ENCODE data around the gene PDE6D.

PDE6D gene

DNA sequence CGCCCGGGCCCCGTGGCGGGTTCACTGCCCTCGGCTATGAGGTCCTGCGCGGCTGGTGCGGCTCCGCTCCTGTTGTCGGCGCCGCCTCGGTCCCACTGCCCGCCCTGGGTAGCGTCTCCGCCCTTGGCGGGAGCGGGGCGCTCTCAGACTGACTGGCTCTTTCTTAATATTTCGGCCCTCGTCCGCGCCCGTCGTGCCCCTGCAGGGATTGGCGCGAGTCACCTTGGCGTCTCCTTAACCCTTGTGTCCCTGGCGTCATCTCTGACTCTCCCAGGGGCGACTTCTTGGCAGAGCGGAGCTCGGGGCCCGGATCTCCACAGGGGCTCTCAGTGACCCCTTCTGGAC lies 71.5 kb downstream of the PDE6D start:
- H3K14ac ChIP-seq (ENCODE audit: low read length): peak overlapping the region; percentile 87
- no peaks in the 10 kb centered on the region for H3K27me3 ChIP-seq (ENCODE audit: control insufficient read depth in 3 of 3, insufficient read depth in 3 of 3, low read depth in 1 of 3, low read length in 3 of 3)
- H3K79me1 ChIP-seq (ENCODE audit: low read depth, low read length): peaks cover 1% of the 10 kb centered on the region
- H3K9me3 ChIP-seq (replicated peaks in 1 of 2; ENCODE audit: control insufficient read depth in 2 of 2, insufficient read depth in 1 of 2, low read depth in 1 of 2, low read length in 2 of 2): peaks cover 0 to 11% of the 10 kb centered on the region in 2 donors
- peak overlapping the region; percentile 82 to 96 for H3K4me3 ChIP-seq (ENCODE audit: low read length in 2 of 2)
- H3K4ac ChIP-seq (ENCODE audit: low read length): no peak overlapping the region
- H3K36me3 ChIP-seq (replicated peaks in 1 of 2; ENCODE audit: control insufficient read depth in 2 of 2, insufficient read depth in 2 of 2, low read length in 2 of 2): peaks cover 22 to 42% of the 10 kb centered on the region in 2 donors
- no peak overlapping the region for H2BK120ac ChIP-seq (ENCODE audit: low read depth, low read length)
- no peak overlapping the region for H4K91ac ChIP-seq (ENCODE audit: low read depth, low read length, poor library complexity)
- H3K27ac ChIP-seq (replicated peaks; ENCODE audit: low read length): peak overlapping the region; percentile 71
- H2BK12ac ChIP-seq (ENCODE audit: low read length): no peak overlapping the region
- peak overlapping the region; percentile 93 for H2BK5ac ChIP-seq (ENCODE audit: low read length)
- peak overlapping the region; percentile 97 for H2AK5ac ChIP-seq (ENCODE audit: low read depth, low read length)
- peak overlapping the region; percentile 89 for H3K4me2 ChIP-seq (ENCODE audit: insufficient read depth, low read length, poor library complexity, severe bottlenecking)
- H3K4me1 ChIP-seq (ENCODE audit: control insufficient read depth in 2 of 2, insufficient read depth in 1 of 2, low read depth in 1 of 2, low read length in 2 of 2): peaks cover 24% of the 10 kb centered on the region in 2 donors
- DNase-seq (ENCODE audit: low spot score): no peak
- WGBS, 2 donors (ENCODE audit: extremely low coverage in 2 of 2, insufficient read length in 2 of 2, insufficient replicate concordance in 1 of 2): no CpG with 5 or more reads among the region's 33 CpGs
- no peak overlapping the region for H2AFZ ChIP-seq (ENCODE audit: low read length)
- no peak overlapping the region for H2BK15ac ChIP-seq (ENCODE audit: low read length)
- peak overlapping the region; percentile 83 for H3K23ac ChIP-seq (ENCODE audit: low read depth, low read length, poor library complexity)
- peak overlapping the region; percentile 100 for H3K18ac ChIP-seq (ENCODE audit: low read length)
- peak overlapping the region; percentile 99 for H3K9ac ChIP-seq (ENCODE audit: low read depth, low read length, poor library complexity)
- H4K8ac ChIP-seq (ENCODE audit: low read depth, low read length): no peak overlapping the region

DNA sequence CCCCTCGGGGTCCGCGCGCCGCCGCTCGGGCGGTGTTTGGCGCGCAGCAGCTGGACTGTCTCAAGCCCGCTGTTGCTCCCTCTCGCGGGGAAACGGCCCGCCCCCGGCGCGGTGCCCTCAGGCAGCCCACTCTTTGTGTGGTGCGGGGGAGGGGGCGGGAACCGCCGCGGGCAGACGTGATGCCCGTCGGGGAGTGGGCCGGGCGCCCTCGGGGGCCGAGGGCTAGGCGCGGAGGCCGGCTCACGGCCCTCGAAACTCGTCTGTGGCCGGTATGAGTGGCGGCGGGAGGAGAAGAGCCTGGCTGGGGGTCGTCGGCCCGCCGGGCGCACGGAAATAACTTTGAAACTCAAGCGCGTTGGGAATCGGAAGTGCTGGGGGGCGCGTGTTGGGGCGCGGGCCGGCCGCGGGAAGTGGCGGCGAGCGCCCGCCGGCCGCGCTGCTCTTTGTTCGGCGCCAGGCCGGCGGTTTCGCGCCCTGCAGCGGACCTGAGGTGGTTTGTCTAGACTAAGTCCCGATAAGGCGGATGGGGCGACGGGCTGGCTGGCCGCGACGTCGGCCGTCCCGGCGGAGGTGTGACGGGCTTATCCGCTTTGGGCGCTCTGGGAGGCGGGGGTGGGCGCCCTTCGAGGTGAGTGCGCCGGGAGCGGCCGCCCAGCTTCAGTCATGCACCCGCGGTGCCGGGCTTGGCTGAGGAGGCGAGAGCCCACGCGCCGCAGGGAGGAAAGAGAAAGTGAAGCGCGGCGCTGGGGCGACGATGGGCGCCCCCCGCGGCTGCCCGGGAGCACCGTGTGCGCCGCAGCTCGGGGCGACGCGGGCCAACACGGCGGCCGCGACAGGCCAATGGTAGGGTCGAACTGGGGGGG lies 72.1 kb downstream of the PDE6D start:
- Histone ChIP-seq H2AFZ (ENCODE audit: low read length) (no peak overlapping the region), H3K9ac (ENCODE audit: low read depth, low read length, poor library complexity) (peak overlapping the region; percentile 99), H3K18ac (ENCODE audit: low read length) (peak overlapping the region; percentile 100), H3K27me3 (ENCODE audit: control insufficient read depth in 3 of 3, insufficient read depth in 3 of 3, low read depth in 1 of 3, low read length in 3 of 3) (peaks cover 0 to 2% (median 0%) of the 10 kb centered on the region in 3 experiments), H2BK15ac (ENCODE audit: low read length) (peak overlapping the region; percentile 17), H3K4me2 (ENCODE audit: insufficient read depth, low read length, poor library complexity, severe bottlenecking) (peak overlapping the region; percentile 89), H4K8ac (ENCODE audit: low read depth, low read length) (no peak overlapping the region), H3K4me3 (ENCODE audit: low read length in 2 of 2) (peak overlapping the region; percentile 82 to 96), H3K23ac (ENCODE audit: low read depth, low read length, poor library complexity) (peak overlapping the region; percentile 83), H4K91ac (ENCODE audit: low read depth, low read length, poor library complexity) (peak overlapping the region; percentile 85), H3K14ac (ENCODE audit: low read length) (peak overlapping the region; percentile 100), H2BK5ac (ENCODE audit: low read length) (peak overlapping the region; percentile 93), H3K27ac (replicated peaks; ENCODE audit: low read length) (peak overlapping the region; percentile 71), H3K36me3 (replicated peaks in 1 of 2; ENCODE audit: control insufficient read depth in 2 of 2, insufficient read depth in 2 of 2, low read length in 2 of 2) (peaks cover 22 to 39% of the 10 kb centered on the region in 2 donors), H2BK120ac (ENCODE audit: low read depth, low read length) (peak overlapping the region; percentile 61), H3K9me3 (replicated peaks in 1 of 2; ENCODE audit: control insufficient read depth in 2 of 2, insufficient read depth in 1 of 2, low read depth in 1 of 2, low read length in 2 of 2) (peaks cover under 1 to 11% of the 10 kb centered on the region in 2 donors), H2BK12ac (ENCODE audit: low read length) (no peak overlapping the region), H3K79me1 (ENCODE audit: low read depth, low read length) (peaks cover 1% of the 10 kb centered on the region), H3K4me1 (ENCODE audit: control insufficient read depth in 2 of 2, insufficient read depth in 1 of 2, low read depth in 1 of 2, low read length in 2 of 2) (peaks cover 24% of the 10 kb centered on the region in 2 donors), H3K4ac (ENCODE audit: low read length) (peak overlapping the region; percentile 98), H2AK5ac (ENCODE audit: low read depth, low read length) (peak overlapping the region; percentile 97)
- DNase-seq (ENCODE audit: low spot score): no peak
- no CpG with 5 or more reads among the region's 118 CpGs for WGBS, 2 donors (ENCODE audit: extremely low coverage in 2 of 2, insufficient read length in 2 of 2, insufficient replicate concordance in 1 of 2)

DNA sequence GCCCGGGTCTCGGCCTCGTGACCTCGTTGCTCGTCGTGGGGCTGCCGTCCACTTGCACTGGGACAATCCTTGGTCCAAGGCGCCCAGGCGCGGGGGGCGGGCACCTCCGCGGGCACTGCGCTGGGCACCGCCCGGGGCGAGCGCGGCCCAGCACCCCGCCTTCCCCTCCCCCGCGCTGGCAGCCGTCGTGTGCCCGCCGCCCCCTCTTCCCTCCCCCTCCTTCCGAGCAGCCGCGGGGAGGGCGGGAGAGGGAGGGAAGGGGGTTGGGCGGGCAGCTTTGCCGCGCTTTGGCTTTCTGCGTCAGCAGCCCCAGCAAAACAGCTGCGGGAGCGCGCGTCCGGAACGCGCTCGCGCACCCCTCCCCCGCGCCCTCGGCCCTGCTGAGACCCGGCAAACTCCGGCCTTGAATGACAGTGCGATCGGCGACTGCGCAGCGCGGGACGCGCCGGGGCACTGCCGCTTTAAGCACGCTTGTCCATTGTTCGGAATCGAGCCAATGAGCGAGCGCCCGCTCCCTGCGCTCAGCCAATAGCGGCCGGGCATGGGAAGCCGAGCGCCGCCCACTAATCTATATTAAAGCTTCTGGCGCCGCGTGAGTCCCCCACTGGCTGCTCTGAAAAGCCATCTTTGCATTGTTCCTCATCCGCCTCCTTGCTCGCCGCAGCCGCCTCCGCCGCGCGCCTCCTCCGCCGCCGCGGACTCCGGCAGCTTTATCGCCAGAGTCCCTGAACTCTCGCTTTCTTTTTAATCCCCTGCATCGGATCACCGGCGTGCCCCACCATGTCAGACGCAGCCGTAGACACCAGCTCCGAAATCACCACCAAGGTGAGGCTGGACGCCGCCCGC lies 72.9 kb downstream of the PDE6D start, which contains the start of gene PTMA:
Gene PTMA, plus strand, starts transcription at position 599 of the 846 bp plus-strand sequence. Its CDS starts 182 bp downstream, at position 781.
- H3K79me1 ChIP-seq (ENCODE audit: low read depth, low read length): peaks cover 1% of the 10 kb centered on the region
- H2BK5ac ChIP-seq (ENCODE audit: low read length): peak within 1 kb of the TSS; percentile 100
- peak; percentile 99 for DNase-seq (ENCODE audit: low spot score)
- peaks cover 21 to 24% of the 10 kb centered on the region in 2 donors for H3K4me1 ChIP-seq (ENCODE audit: control insufficient read depth in 2 of 2, insufficient read depth in 1 of 2, low read depth in 1 of 2, low read length in 2 of 2)
- peak within 1 kb of the TSS; percentile 80 for H2AFZ ChIP-seq (ENCODE audit: low read length)
- peak within 1 kb of the TSS; percentile 100 for H2AK5ac ChIP-seq (ENCODE audit: low read depth, low read length)
- H3K27ac ChIP-seq (replicated peaks; ENCODE audit: low read length): peak within 1 kb of the TSS; percentile 79
- H4K91ac ChIP-seq (ENCODE audit: low read depth, low read length, poor library complexity): peak within 1 kb of the TSS; percentile 100
- H2BK120ac ChIP-seq (ENCODE audit: low read depth, low read length): peak within 1 kb of the TSS; percentile 100
- peak within 1 kb of the TSS; percentile 82 to 96 for H3K4me3 ChIP-seq (ENCODE audit: low read length in 2 of 2)
- peaks cover 17 to 31% of the 10 kb centered on the region in 2 donors for H3K36me3 ChIP-seq (replicated peaks in 1 of 2; ENCODE audit: control insufficient read depth in 2 of 2, insufficient read depth in 2 of 2, low read length in 2 of 2)
- H3K9me3 ChIP-seq (replicated peaks in 1 of 2; ENCODE audit: control insufficient read depth in 2 of 2, insufficient read depth in 1 of 2, low read depth in 1 of 2, low read length in 2 of 2): peaks cover 2 to 11% of the 10 kb centered on the region in 2 donors
- peak within 1 kb of the TSS; percentile 100 for H3K18ac ChIP-seq (ENCODE audit: low read length)
- peak within 1 kb of the TSS; percentile 89 for H3K4me2 ChIP-seq (ENCODE audit: insufficient read depth, low read length, poor library complexity, severe bottlenecking)
- peak within 1 kb of the TSS; percentile 100 for H3K14ac ChIP-seq (ENCODE audit: low read length)
- WGBS, 2 donors (ENCODE audit: extremely low coverage in 2 of 2, insufficient read length in 2 of 2, insufficient replicate concordance in 1 of 2): no CpG with 5 or more reads among the region's 97 CpGs
- peak within 1 kb of the TSS; percentile 100 for H3K23ac ChIP-seq (ENCODE audit: low read depth, low read length, poor library complexity)
- H3K9ac ChIP-seq (ENCODE audit: low read depth, low read length, poor library complexity): peak within 1 kb of the TSS; percentile 99
- H3K4ac ChIP-seq (ENCODE audit: low read length): peak within 1 kb of the TSS; percentile 100
- peaks cover 0 to 2% (median 0%) of the 10 kb centered on the region in 3 experiments for H3K27me3 ChIP-seq (ENCODE audit: control insufficient read depth in 3 of 3, insufficient read depth in 3 of 3, low read depth in 1 of 3, low read length in 3 of 3)
- peak within 1 kb of the TSS; percentile 100 for H2BK15ac ChIP-seq (ENCODE audit: low read length)
- H4K8ac ChIP-seq (ENCODE audit: low read depth, low read length): peak within 1 kb of the TSS; percentile 100
- peak within 1 kb of the TSS; percentile 100 for H2BK12ac ChIP-seq (ENCODE audit: low read length)

All from neuronal stem cell (in vitro differentiated cells).